Measurements from ENCODE around the gene DGUOK. TPM values are rescaled to one million over a fixed set of nuclear protein-coding genes. Genes with fewer than 3 reads are reported as not detected.

DGUOK gene
- total and polyA plus RNA-seq, 2 donors from 2014 or later: 44.4 to 86.2 TPM

DNA sequence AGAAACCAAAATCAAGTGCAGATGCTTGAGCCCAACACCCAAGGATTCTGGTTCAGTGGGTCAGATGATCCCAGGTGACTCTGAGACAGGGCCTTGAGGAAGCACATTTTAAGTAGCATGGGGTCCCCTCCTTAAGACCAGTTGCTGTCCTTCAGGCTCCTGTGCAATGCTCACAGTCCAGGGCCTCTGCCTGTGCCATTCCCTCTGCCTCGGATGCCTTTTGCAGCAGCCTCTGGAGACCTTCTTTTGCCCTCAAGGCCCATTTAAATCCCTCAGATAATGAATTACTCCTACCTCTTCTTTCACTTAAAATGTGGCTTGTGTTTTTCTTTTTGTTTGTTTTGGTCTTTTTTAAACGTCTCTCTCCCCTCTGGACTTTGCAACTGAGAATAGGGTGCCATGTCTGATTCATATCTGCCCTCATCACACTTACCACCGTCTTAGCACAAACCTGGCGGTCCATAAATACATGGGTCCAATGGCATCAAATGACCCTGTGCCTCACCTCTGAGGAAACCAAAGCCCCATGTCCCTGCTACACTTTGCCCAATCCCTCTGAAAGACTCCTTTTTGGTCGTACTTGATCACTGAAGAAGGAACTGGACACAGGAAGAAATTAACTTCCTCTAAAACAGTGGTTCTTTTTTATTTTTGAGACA lies 19.7 kb upstream of the DGUOK start:
- Histone ChIP-seq H3K9me3 (ENCODE audit: control insufficient read depth in 2 of 3, insufficient read depth in 1 of 3, low read length in 3 of 3) (no peaks in the 10 kb centered on the region), H3K27me3 (ENCODE audit: control insufficient read depth, insufficient read depth, low read length) (no peaks in the 10 kb centered on the region), H3K9ac (ENCODE audit: low read length in 3 of 3) (no peak overlapping the region), H3K27ac (ENCODE audit: low read depth in 2 of 2, low read length in 2 of 2) (no peak overlapping the region), H3K4me3 (ENCODE audit: low read length in 3 of 3) (no peak overlapping the region), H3K36me3 (ENCODE audit: control insufficient read depth in 2 of 3, insufficient read depth in 3 of 3, low read length in 3 of 3) (no peaks in the 10 kb centered on the region), H3K4me1 (ENCODE audit: control insufficient read depth in 2 of 3, insufficient read depth in 2 of 3, low read depth in 1 of 3, low read length in 3 of 3) (peaks cover 0 to 9% (median 4%) of the 10 kb centered on the region in 3 donors)
- DNase-seq: no peak
- FAIRE-seq: no peak
- intact Hi-C loops (cut with DNase I): no loop called here
- TF ChIP-seq, protein P1, sequence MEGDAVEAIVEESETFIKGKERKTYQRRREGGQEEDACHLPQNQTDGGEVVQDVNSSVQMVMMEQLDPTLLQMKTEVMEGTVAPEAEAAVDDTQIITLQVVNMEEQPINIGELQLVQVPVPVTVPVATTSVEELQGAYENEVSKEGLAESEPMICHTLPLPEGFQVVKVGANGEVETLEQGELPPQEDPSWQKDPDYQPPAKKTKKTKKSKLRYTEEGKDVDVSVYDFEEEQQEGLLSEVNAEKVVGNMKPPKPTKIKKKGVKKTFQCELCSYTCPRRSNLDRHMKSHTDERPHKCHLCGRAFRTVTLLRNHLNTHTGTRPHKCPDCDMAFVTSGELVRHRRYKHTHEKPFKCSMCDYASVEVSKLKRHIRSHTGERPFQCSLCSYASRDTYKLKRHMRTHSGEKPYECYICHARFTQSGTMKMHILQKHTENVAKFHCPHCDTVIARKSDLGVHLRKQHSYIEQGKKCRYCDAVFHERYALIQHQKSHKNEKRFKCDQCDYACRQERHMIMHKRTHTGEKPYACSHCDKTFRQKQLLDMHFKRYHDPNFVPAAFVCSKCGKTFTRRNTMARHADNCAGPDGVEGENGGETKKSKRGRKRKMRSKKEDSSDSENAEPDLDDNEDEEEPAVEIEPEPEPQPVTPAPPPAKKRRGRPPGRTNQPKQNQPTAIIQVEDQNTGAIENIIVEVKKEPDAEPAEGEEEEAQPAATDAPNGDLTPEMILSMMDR (IDR thresholded peaks at IDR 0.05; ENCODE audit: borderline replicate concordance, extremely low read depth, insufficient read depth): no peak

DNA sequence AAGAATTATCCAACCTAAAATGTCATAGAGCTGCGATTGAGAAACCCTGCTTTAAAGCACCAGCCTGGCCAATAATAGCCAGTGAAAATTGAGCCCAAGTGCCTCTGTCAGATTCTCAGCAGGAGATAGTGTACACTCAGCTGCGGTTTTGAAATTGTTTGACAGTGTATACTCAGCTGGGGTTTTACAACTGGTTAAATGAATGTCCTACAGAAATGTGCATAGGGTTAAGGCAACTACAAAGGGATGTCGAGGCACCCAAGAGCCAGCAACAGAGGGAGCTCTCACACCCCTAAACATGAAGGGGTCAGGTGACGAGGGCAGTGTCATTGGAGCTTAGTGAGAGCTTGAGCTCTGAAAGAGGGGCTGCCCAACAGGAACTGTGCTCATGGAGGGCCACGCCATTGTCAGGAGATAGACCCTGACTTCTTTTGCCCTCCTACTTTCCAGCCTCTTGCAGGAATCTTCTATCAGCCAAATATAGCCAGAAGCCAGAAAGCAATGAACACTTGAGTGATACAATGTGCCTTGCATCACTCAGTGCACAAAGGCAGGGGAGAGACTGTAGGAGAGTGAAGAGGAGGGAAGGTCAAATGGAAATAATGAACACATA lies 18.7 kb upstream of the DGUOK start:
- DNase-seq (peak in 1 of 5 donors; percentile 5), FAIRE-seq (no peak)
- no peak overlapping the region for H3K27ac ChIP-seq (ENCODE audit: low read depth in 2 of 2, low read length in 2 of 2)
- H3K4me1 ChIP-seq (ENCODE audit: control insufficient read depth in 2 of 3, insufficient read depth in 2 of 3, low read depth in 1 of 3, low read length in 3 of 3): peaks cover 0 to 9% (median 4%) of the 10 kb centered on the region in 3 donors
- TF ChIP-seq, protein P1 (IDR thresholded peaks at IDR 0.05; ENCODE audit: borderline replicate concordance, extremely low read depth, insufficient read depth): no peak
- intact Hi-C loops (cut with DNase I): no loop called here
- H3K9me3 ChIP-seq (ENCODE audit: control insufficient read depth in 2 of 3, insufficient read depth in 1 of 3, low read length in 3 of 3): no peaks in the 10 kb centered on the region
- no peak overlapping the region for H3K4me3 ChIP-seq (ENCODE audit: low read length in 3 of 3)
- no peaks in the 10 kb centered on the region for H3K27me3 ChIP-seq (ENCODE audit: control insufficient read depth, insufficient read depth, low read length)
- H3K36me3 ChIP-seq (ENCODE audit: control insufficient read depth in 2 of 3, insufficient read depth in 3 of 3, low read length in 3 of 3): no peaks in the 10 kb centered on the region
- H3K9ac ChIP-seq (ENCODE audit: low read length in 3 of 3): no peak overlapping the region

DNA sequence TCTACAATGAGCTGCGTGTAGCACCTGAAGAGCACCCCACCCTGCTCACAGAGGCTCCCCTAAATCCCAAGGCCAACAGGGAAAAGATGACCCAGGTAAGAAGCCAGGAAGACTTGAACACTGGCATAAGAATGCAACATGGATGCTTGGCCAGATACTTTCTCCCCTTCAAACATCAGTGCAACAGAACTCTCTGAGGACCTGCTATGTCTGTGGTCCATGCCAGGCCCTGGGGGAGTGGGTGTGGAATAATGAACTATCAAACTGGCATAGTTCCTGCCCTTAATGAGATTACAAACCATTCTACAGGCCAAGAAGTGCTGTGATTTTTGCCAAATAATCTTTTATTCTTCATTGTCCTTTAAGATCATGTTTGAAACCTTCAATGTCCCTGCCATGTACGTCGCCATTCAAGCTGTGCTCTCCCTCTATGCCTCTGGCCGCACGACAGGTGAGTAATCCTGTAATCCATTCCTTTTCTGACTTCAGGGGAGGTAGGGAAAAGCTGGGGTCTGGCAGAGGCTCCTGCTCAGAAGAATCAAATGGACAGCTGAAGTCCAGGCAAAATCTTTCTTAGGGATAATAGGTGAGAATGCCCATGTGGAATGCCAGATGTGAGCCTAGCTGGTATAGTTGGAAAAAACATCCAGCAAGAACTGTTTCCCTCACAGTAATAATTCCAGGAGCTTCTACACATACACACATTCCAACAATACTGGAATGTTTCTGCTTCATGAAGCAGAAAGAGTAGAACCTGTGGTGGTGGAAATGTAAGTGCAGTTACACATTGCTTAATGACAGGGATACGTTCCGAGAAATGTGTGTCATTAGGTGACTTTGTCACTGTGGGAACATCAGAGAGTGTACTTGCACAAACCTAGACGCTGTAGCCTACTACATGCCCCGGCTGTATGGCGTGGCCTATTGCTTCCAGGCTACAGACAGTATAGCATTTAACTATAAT lies 17.7 kb upstream of the DGUOK start:
- H3K9ac ChIP-seq (ENCODE audit: low read length in 3 of 3): no peak overlapping the region
- H3K36me3 ChIP-seq (ENCODE audit: control insufficient read depth in 2 of 3, insufficient read depth in 3 of 3, low read length in 3 of 3): no peaks in the 10 kb centered on the region
- no peak overlapping the region for H3K4me3 ChIP-seq (ENCODE audit: low read length in 3 of 3)
- intact Hi-C loops (cut with DNase I): no loop called here
- H3K27ac ChIP-seq (ENCODE audit: low read depth in 2 of 2, low read length in 2 of 2): no peak overlapping the region
- H3K27me3 ChIP-seq (ENCODE audit: control insufficient read depth, insufficient read depth, low read length): no peaks in the 10 kb centered on the region
- no peaks in the 10 kb centered on the region for H3K9me3 ChIP-seq (ENCODE audit: control insufficient read depth in 2 of 3, insufficient read depth in 1 of 3, low read length in 3 of 3)
- peaks cover 0 to 9% (median 4%) of the 10 kb centered on the region in 3 donors for H3K4me1 ChIP-seq (ENCODE audit: control insufficient read depth in 2 of 3, insufficient read depth in 2 of 3, low read depth in 1 of 3, low read length in 3 of 3)
- peak in 3 of 5 donors; percentile 11 to 71 (median 60) for DNase-seq
- TF ChIP-seq, protein P1 (IDR thresholded peaks at IDR 0.05; ENCODE audit: borderline replicate concordance, extremely low read depth, insufficient read depth): no peak
- no peak for FAIRE-seq
